NCI-H1105 treated with DMSO at 0.1 percent for 48 hours (cell line): ENCODE measurements around the gene FBN2.
"Not testable (repeated sequence)": the region's sequence is repeated elsewhere in the genome, so short reads cannot be mapped to it uniquely, and the experiment has no call there.

Source experiments
- DNase-seq: peaks from one replicate; lab custom pipeline; 2025; lab: John Stamatoyannopoulos, UW

The FBN2 gene

DNA sequence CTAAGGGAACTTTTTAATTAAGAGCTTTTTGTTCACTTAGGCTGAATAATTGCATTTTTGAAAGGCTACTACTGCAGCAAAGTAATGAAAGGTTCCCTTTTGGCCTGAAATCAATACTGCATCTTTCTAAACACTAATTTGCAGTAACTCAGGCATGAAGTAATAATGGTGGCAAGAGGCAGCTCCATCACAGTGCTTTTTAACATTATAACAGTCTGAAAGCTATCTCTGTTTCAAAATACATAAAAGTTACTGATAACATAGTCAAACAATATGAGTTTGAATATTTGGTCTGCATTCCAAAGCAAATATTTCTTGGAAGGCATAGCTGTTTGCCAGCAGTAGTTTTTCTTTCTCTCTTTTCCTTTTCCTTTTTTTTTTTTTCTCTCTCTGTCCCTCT is 113.4 kb downstream of the FBN2 start:
- DNase-seq, result no peak

DNA sequence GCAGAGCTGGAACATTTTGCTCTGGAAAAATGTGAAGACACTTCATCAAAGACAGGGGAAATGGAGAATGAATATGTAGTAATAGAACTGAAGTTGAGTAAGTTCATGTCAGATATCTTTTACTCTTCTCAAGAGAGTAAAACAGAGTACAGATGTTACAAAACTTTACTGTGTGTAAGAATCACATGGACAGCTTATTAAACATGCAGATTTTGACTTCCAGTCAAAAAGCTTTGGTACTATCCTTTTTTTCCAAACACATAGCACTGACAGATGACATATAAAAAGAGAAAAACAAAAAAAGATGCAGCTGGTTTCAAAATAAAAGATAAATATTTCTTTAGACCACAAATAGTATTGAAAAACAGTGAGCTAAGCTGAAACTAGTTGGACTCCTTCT is 115.4 kb downstream of the FBN2 start:
- no peak for DNase-seq

DNA sequence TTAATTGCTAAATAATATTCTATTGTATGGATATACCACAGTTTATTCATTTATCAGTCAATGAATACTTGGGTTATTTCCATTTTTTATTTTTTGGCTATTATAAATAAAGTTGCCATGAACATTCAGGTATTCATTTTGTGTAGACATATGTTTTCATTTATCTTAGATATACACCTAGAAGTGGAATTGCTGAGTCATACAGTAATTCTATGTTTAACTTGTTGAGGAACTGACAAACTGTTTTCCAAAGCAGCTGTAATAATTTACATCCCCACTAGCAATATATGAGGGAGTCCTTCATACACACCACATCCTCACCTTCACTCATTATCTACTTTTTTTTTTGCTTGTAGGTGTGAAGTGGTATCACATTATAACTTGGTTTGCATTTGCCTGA is 123.6 kb downstream of the FBN2 start:
- no peak for DNase-seq

DNA sequence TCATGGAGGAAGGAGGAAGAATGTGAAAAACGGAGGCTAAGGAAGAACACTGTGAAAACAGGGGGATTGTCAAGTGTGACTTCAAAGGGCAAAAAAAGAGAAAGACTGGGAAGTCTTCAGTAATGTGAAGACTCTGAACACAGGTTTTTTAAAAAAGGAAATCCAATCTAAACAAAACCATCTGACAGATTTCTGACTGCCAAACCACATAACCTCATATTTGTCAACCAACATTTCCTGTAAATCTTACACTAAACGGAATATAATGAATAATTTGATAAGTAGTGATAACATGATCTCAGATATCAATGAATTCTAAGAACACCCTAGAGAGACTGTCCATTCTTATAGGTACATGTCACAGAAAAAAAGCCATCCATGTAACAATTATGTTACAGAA is 124.7 kb downstream of the FBN2 start:
- DNase-seq, result no peak

DNA sequence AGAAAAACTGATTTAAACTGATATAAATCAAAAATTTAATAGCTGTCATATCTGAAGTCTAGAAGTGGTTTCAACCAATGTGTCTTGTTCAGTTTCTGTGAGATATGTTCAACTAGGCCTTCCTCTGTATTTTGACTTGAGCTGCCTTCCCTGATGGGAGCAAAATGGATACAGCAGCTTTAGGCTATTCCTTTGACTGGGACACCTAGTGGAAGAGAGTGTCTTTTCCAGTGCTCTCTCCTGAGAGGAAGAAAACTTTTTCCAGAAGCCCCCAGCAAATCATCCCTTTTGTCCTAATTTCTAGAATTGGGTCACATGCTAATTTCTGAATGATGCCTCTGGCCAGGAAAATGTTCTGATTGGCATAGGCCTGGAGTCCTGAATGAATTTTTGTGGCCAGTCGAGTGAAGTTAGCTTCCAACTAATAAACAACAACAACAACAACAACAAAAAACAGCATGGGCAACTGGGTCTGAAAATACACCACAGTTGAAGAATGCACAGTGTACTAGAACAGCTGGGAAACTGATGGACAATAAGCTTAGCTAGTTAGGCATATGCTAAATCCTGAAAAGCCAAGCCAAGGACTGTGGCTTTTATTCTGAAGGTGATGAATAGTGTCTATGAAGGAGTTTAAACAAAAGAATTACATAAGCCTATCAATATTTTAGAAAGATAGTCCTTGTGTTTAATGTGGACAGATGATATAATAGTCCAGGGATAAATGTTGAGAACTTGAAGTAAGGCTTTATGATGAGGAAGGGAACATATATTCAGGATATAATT is 125.7 kb downstream of the FBN2 start:
- no peak for DNase-seq

DNA sequence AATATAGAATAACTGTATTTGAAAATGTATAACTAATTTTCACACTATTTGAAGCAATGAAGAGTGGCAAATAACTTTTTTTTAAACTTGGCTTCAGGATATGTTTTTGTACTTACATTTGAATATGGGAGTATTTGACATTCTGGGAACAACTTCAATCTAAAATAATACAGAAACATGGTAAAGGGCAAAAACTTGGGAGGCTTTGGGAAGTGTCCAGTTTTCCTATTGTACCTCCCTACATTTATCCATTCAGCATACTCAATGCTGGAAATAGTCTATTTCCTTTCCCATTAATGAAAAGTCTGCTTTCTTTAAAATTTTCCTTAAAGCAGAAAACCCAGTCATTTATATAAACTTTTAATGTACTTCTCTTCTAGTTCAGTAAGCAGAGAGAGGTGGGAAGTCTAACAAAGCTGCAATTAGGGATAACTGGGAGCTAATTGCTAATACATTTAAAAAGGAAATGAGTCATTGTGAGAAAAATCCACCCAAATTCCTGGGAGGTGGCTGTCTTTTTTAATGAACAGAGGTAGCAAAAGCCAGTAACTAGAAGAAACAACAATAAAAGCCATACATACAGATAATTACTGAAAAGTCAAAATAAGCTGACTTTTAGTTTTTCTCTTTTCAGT is 128.8 kb downstream of the FBN2 start:
- no peak for DNase-seq

DNA sequence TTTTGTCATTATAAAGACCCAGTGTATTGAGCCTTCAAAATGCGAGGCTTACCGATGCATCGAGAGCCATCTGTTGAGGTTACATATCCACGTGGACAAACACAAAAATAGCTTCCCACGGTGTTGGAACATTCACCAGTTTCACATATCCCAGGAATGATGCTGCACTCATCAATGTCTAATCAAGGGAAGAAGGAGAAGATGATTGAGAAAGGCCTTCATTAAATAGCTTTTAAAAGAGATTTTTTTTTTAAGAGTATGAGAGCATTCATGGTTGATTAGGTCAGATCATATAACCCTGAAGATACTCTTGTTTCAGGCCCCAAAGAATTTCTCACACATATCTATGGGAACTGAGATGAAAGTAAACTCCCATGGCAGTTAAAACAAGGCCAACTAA is 129.4 kb downstream of the FBN2 start:
- DNase-seq, result no peak

DNA sequence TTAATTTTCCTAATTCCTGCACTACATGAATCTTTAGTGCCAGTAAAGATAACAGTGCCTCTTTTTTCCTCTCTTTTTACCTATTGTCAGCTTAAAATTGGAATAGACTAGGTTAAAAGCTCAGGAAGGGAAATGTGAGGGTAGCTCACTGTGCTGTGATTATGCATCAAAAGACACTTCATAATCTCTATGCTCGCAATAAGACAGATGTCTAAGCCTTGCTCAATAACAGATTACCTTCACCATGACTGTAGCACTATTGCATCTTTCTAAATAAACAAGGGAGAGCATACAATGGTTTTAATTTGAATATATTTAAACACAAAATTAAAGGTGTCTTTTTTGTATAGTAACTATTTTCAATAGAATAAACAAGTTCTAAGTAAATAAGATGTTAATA is 130.1 kb downstream of the FBN2 start:
- DNase-seq, result no peak

DNA sequence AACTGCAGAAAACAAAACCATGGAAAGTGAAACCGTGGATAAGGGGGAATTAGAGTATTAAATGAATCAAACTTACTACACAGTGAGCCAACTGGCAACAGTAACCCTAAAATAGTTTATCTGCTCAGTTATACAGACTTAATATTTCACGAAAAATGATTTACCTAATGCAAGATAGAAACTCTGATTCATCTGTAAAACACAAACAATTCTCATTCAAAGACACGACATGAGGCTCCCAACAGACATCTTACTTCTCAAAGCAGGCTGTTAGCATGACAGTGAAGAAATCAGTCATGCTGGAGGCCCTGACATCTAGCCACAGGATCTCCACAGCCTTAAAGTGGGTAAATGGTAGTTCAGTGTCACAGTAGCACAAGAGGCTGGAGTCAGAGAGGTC is 131.2 kb downstream of the FBN2 start:
- DNase-seq, result no peak

DNA sequence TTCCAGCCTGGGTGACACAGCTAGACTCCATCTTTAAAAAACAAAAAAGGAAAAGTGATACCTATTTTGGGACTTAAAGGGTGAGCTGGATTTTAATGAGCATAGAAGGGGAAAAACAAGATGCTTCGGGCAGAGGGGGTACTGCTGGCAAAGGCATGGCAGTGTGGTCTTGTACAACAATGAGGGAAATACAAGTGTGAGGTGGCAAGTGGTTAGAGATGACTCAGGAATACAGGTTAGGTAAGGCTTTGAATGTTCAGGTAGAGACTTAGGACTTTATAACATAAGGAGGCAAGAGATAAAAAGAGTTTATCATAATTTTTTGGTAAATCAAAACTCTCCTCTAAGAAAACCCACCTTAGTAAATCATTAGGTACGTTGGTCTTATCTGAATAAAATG is 132.9 kb downstream of the FBN2 start:
- no peak for DNase-seq

DNA sequence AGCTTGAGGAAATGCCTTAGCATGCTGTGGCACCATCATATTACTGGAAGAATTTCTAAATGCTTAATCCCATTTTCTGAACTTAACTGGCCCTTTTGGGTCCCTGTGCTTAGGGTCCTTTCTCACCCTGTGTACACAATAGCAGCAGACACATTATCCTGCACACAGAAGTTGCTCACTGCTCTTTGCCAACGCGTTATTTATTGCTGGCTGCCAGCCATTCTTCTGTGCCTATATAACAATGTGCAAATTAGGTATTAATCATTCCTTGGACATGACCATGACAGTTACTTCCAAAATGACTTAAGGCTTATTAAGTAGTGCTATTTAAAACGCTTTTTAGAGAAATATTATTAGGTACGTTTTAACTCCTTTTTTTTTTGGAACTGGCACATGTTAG is 134.7 kb downstream of the FBN2 start:
- DNase-seq, result peak; percentile 24

DNA sequence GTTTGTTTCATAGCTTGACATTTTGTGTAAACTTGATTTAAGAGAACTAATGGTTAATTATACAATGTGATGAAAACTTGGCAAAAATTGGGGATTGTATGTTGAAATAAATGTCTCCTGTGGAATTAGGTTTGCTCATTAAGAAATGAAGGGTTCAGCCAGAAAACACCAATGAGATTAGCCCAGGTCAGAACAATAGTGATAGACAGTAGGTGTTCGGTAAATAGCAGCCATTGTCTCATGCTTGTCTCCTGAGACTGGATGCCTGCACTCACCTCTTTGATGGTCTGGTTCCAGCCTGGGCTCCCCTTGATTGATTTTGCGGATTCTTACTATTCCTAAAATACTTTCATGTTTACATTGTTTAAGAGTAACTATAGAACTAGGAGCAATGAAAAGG is 135.5 kb downstream of the FBN2 start:
- DNase-seq, result no peak

DNA sequence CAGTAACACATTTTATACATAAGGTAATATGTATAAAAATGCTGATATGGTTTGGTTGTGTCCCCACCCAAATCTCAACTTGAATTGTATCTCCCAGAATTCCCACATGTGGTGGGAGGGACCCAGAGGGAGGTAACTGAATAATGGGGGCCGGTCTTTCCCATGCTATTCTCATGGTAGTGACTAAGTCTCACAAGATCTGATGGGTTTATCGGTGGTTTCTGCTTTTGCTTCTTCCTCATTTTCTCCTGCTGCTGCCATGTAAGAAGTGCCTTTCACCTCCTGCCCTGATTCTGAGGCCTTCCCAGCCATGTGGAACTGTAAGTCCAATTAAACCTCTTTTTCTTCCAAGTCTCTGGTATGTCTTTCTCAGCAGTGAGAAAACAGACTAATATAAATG is 137.3 kb downstream of the FBN2 start:
- DNase-seq, result not testable (repeated sequence)

DNA sequence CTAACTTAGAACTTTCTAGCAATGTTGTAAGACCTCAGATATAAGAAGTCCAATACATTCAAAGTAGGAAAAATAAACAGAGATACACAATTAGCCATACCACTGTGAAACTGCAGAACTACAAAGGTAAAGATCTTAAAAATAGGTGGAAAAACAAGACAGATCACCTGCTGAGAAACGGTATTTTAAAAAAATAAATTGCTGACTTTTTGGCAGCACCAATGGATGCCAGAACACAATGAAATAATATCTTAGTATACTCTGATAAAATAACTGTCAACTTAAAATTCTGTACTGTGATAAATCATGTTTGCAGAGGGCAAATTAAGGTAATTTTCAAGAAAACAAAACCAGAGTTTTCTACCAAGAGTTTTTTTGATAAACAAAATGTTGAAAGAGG is 138.9 kb downstream of the FBN2 start:
- no peak for DNase-seq

DNA sequence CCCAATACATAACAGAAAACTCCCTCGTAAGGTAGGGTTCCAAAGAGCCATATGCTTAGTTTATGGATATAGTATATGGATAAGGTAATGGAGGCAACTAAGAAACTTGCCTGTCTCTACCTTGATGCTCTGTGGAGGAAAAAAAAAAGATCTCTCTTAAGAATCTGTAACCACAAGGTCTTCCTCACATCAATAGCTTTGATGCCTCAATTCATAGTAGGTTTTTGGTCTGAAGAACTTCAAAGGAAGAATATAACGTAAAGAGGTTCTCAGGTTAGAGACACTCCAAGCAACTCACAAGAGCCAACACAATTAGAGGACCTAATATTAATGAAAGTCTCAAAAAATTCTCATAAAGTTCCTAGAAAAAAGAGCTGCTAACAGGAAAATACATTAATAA is 140.2 kb downstream of the FBN2 start:
- no peak for DNase-seq

DNA sequence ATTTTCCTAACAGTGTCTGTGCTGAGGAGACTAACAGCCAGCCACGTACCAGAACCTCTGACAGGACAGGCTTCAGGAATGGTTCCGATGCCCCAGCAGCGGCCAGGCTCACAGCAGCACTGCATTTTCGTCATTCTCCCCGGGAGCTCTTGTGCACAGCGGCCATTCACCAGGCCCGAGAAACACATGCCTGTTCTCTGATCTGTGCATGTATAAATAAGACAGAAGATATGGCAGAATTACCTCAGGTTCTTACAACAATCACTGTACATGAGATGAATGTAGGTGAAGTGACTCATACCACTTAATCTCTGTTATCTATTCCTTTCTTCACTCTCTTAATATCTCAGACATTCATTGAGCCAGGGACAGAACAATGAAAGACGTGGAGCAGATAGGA is 143.0 kb downstream of the FBN2 start:
- DNase-seq, result no peak

DNA sequence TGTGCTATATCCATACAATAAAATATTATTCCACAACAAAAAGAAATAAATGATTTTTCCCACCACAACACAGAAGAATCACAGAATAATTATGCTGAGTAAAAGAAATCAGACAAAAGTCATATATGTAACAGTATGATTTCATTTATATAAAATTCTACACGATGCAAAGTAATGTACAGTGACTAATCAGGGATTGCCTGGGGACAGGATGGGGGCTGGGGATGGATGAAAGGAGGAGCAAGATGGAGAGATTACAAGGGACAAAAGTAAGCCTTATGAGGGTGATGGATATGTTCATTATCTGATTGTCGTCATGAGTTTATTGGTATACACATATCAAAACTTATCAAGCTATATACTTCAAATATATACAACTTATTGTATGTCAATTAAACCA is 154.0 kb downstream of the FBN2 start:
- no peak for DNase-seq

DNA sequence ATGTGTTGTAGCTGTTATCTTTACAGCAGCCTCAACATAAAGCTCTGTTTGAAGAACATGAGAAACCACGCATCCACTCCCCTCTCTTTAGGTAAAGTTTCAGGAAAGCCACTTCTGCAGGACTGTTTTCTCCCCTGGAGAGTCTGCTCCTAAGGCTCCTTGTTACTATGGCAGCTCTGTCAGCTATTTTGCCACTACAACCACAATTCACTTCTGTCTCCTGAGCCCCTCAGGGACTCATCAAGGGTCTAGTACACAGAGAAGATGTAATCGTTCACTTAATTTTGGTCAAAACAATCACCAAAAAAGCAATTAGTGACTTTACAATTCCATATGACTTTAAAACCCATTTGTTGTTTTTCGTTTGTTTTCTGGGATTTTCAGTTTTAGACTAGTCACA is 157.7 kb downstream of the FBN2 start:
- DNase-seq, result no peak

DNA sequence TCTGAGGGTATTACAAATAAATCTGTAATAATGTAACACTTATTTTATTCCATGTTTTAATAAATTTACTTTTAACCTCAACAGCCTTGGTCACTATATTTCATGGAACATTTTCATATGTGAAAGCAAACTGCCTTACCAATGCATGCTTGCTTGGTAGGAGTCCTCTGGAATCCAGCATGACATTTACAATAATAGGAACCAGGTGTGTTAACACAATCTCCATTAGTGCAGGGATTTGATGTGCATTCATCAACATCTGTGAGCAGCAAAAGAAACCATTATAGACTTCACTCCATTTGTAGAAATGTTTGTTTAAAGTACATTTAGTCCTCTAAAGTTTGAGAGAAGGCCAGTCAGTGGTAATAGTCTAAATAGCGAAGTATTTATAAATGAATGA is 159.4 kb downstream of the FBN2 start:
- no peak for DNase-seq

DNA sequence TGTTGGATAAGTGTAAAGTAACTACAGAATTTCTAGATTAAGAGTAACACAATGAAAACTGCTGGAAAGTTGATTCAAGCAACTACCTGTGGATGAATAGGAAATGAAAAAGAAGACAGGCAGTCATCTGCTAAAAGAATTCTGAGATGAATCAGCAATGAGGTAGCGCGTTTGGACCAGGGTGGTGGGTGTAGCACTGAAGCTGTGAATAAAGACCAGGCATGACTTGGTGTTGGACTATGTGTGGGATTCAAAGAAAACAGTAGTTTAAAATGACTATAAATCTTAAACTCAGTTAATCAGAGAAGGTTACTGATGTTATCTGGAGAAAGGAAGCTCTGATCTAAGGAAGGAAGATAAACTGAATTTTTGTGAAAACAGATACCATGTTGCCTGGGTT is 159.8 kb downstream of the FBN2 start:
- DNase-seq, result no peak

DNA sequence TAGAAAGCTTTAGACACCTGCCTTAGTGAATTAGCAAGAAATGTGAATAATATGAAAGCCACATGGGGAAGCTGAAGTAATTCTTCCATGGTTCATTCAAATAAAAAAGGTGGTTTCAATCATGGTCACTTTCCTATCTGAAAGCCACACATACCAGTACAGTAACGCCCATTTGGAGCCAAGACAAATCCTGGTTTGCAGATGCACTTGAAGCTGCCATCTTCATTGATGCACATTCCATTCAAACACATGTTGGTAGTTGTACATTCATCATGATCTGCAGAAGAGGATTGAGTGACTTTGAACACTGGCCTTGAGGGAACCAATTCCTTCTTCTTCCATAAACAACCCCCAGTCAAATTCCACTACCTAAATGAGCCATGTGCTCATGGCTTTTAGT is 161.5 kb downstream of the FBN2 start:
- DNase-seq, result no peak

DNA sequence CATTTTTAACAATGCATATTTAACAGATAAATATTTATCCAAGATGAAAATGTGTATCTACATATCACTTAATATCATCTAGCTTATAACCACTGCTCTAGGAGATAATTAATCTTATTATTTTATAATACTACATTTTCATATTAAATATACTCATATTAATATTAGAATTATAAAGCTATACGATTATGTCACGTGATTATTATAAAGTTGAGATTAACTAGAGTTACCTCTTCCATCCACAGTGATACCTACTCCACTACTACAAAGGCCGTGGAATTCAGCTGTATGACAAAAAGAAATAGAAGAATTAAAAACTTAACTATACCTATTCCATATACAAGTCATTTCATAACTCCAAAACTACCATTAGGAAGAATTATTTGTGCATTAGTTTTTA is 171.9 kb downstream of the FBN2 start:
- no peak for DNase-seq

DNA sequence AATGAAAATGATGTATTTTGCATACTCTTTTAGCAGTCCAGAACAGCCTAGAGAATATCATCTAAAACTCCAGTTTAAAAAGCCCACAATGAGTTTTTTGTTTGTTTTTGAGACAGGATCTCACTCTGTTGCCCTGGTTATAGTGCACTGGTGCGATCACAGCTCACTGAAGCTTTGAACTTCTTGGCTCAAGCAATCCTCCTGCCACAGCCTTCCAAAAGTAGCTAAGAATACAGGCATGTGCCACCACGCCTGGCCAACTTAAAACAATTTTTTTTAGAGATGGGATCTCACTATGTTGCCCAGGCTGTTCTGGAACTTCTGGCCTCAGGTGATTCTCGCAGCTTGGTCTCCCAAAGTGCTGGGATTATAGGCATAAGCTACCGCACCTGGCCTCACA is 175.7 kb downstream of the FBN2 start:
- no peak for DNase-seq

DNA sequence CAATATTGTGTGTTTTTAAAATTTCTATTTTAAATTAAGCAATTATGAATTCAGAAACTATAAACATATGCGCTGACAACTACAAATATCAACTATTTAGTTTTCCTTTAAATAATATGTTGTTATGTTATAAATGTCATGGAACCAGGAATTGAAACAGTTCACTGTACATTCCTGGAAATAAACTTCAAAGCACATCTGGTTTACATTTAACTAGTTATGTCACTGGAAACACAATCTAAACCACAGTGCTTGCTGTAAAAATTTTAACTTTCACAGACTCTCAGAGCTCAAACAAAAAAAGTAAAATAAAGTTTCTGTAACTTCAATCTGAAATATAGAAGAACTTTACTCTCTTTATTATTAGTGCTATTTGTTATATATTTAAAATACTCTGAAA is 179.2 kb downstream of the FBN2 start:
- DNase-seq, result no peak
